Measurements from ENCODE around the gene AGFG2. TPM values are rescaled to one million over a fixed set of nuclear protein-coding genes. Genes with fewer than 3 reads are reported as not detected.

AGFG2 gene
- total and polyA plus RNA-seq, 2 of the 4 experiments (the other 2 are of a cell fraction): 3.0 to 10.0 TPM

DNA sequence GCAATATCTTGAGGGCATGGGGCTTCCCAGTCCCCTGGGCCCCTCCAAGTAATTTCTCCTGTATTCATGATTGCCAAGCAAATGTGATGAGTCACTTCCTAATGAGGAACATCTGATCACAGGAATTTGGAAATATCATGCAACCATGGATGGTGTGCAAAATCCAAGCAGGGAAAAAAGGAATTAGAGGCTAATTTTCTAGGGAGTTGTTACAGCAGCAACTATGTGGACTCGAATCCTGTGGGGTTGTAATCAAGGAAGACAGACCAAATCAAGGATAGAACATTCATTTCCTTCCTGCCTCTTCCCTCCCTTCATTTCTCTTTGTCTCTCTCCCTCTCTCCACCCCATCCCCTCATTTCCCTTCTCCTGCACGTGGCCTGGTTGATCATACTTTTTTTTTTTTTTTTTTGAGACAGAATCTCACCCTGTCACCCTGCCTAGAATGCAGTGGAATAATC, 23.9 kb upstream of the AGFG2 start:
- Histone ChIP-seq H2BK120ac (ENCODE audit: low read depth, low read length) (peak overlapping the region; percentile 90), H3K4me3 (ENCODE audit: insufficient read depth, low read depth, low read length) (no peak overlapping the region), H3K9ac (ENCODE audit: low read depth, low read length) (no peak overlapping the region), H2AFZ (replicated peaks; ENCODE audit: low read length, poor library complexity) (peak overlapping the region; percentile 83), H3K18ac (ENCODE audit: low read depth, low read length) (peak overlapping the region; percentile 87), H3K9me3 (ENCODE audit: control insufficient read depth, insufficient read depth, low read length) (no peaks in the 10 kb centered on the region), H3K23ac (ENCODE audit: low read depth, low read length) (peak overlapping the region; percentile 69; the same call in 1 of the 2 replicates), H2BK20ac (ENCODE audit: low read depth, low read length) (peak overlapping the region; percentile 93), H2AK5ac (ENCODE audit: low read depth, low read length) (peak overlapping the region; percentile 78; the same call in 1 of the 2 replicates), H4K20me1 (ENCODE audit: insufficient read depth, low read length) (no peaks in the 10 kb centered on the region), H2AK9ac (replicated peaks; ENCODE audit: low read depth, low read length, poor library complexity) (peak overlapping the region; percentile 84), H3K27me3 (ENCODE audit: control insufficient read depth, insufficient read depth, low read length) (peaks cover under 1% of the 10 kb centered on the region; the same call in 1 of the 2 replicates), H3K9me1 (ENCODE audit: insufficient read depth, low read length) (peaks cover 9% of the 10 kb centered on the region), H2BK15ac (ENCODE audit: low read depth, low read length) (peak overlapping the region; percentile 79; the same call in 1 of the 3 replicates), H4K91ac (ENCODE audit: insufficient read depth, low read depth, low read length) (peak overlapping the region; percentile 69; the same call in 1 of the 2 replicates), H3K56ac (ENCODE audit: extremely low read depth, insufficient read depth, low read length) (peak overlapping the region; percentile 79), H3K27ac (ENCODE audit: insufficient read depth, low read length) (peak overlapping the region; percentile 77; the same call in 1 of the 2 replicates), H4K5ac (ENCODE audit: low read depth, low read length) (peak overlapping the region; percentile 90; the same call in 1 of the 2 replicates), H3K14ac (replicated peaks; ENCODE audit: low read depth, low read length) (peak overlapping the region; percentile 54; the same call in 1 of the 2 replicates), H3K36me3 (ENCODE audit: control insufficient read depth, insufficient read depth, low read length) (no peaks in the 10 kb centered on the region), H3K4me2 (ENCODE audit: low read depth, low read length) (peak overlapping the region; percentile 78), H3K4me1 (ENCODE audit: control insufficient read depth, insufficient read depth, low read length) (peaks cover 7% of the 10 kb centered on the region), H3K4ac (ENCODE audit: low read depth, low read length) (peak overlapping the region; percentile 51; the same call in 1 of the 2 replicates), H3K79me1 (ENCODE audit: low read depth in 1 of 2, low read length in 2 of 2) (no peaks in the 10 kb centered on the region), H2BK5ac (ENCODE audit: low read depth, low read length, poor library complexity, severe bottlenecking) (peak overlapping the region; percentile 59), H4K8ac (ENCODE audit: low read depth in 2 of 2, low read length in 2 of 2) (peak overlapping the region in 1 of 2 experiments; percentile 89; a peak in 2 of 4 replicates)
- DNase-seq (peak; percentile 75), ATAC-seq (ENCODE audit: low read depth) (peak; percentile 59)
- ChIA-PET CTCF (interaction anchor here (0.7 to 1.6 kb wide), 2 partner anchors 9 to 30 kb away, joined by 3 to 4 read pairs; no protein-coding TSS in a partner anchor), POLR2A (ENCODE audit: unreplicated experiment) (no interaction called here)
- peak; percentile 64; the same call in 1 of the 2 replicates for TF ChIP-seq FOS (IDR thresholded peaks at IDR 0.05; ENCODE audit: low read depth, low read length)
- no peak for TF ChIP-seq SMC3 (IDR thresholded peaks at IDR 0.05; ENCODE audit: low read depth, low read length)
- no peak for TF ChIP-seq RCOR1 (IDR thresholded peaks at IDR 0.05; ENCODE audit: insufficient replicate concordance, low read length)
- TF ChIP-seq, protein P1, sequence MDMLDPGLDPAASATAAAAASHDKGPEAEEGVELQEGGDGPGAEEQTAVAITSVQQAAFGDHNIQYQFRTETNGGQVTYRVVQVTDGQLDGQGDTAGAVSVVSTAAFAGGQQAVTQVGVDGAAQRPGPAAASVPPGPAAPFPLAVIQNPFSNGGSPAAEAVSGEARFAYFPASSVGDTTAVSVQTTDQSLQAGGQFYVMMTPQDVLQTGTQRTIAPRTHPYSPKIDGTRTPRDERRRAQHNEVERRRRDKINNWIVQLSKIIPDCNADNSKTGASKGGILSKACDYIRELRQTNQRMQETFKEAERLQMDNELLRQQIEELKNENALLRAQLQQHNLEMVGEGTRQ (IDR thresholded peaks at IDR 0.05; ENCODE audit: low read depth, low read length): peak; percentile 10; the same call in 1 of the 2 replicates
- TF ChIP-seq NFE2L2 (IDR thresholded peaks at IDR 0.05; ENCODE audit: low read depth, low read length): peak; percentile 79
- TF ChIP-seq MAFK (IDR thresholded peaks at IDR 0.05; ENCODE audit: low read depth, low read length): no peak
- TF ChIP-seq CEBPB (IDR thresholded peaks at IDR 0.05; ENCODE audit: low read depth, low read length): peak; percentile 57
- in situ Hi-C loops (cut with MboI; ENCODE audit: low sequenced_read_pairs) (no loop called here), intact Hi-C loops (cut with micrococcal nuclease) (no loop called here), dilution Hi-C loops (cut with HindIII; ENCODE audit: low sequenced_read_pairs, unreplicated experiment) (no loop called here)
- WGBS, 2 experiments (ENCODE audit: extremely low coverage in 2 of 2, insufficient read length in 1 of 2): 0% methylated on average over 1 of the region's 2 CpGs; no CpG with 5 or more reads in 1 of the 2 experiments
- BruUV-seq (replicated peaks): no TSS peak
